Medulla oblongata (tissue), 1 donor: ENCODE measurements around the gene MTO1.
"Not testable (repeated sequence)": the region's sequence is repeated elsewhere in the genome, so short reads cannot be mapped to it uniquely, and the experiment has no call there.

Experiments used
- DNase-seq: peaks from one replicate; pipeline ENCODE4 v3.0.0-alpha.2; 2015; ENCODE audit errors: extremely low spot score

MTO1 gene

GRCh38 chr6:73528897-73529296, 67.4 kb downstream of the MTO1 start:
- no peak for DNase-seq

GRCh38 chr6:73532293-73532692, 70.8 kb downstream of the MTO1 start:
- no peak for DNase-seq

GRCh38 chr6:73534628-73535027, 73.1 kb downstream of the MTO1 start:
- no peak for DNase-seq

- DNase-seq, result no peak
Measured at GRCh38 chr6:73537677-73538076, 76.1 kb downstream of the MTO1 start.

- DNase-seq, result no peak
Measured at GRCh38 chr6:73538116-73538779, 76.7 kb downstream of the MTO1 start.

- not testable (repeated sequence) for DNase-seq
Measured at GRCh38 chr6:73542481-73542880, 80.9 kb downstream of the MTO1 start.

GRCh38 chr6:73542891-73543290, 81.4 kb downstream of the MTO1 start:
- no peak for DNase-seq

- DNase-seq, result no peak
Measured at GRCh38 chr6:73547036-73547435, 85.5 kb downstream of the MTO1 start.

GRCh38 chr6:73548458-73549446, 87.2 kb downstream of the MTO1 start:
- DNase-seq, result no peak

GRCh38 chr6:73551115-73551514, 89.6 kb downstream of the MTO1 start:
- DNase-seq, result not testable (repeated sequence)

- not testable (repeated sequence) for DNase-seq
Measured at GRCh38 chr6:73555380-73555949, 93.9 kb downstream of the MTO1 start.

- DNase-seq, result peak; percentile 70
Measured at GRCh38 chr6:73556836-73557235, 95.3 kb downstream of the MTO1 start.
